GM12873 (cell line): ENCODE measurements around the gene PREX1.

Source experiments
- CTCF ChIP-seq: IDR thresholded peaks from 2 replicates; pipeline ENCODE4 v1.5.1; 2012; ENCODE audit warnings: low read depth, mild to moderate bottlenecking, moderate library complexity, low read length, control low read depth; ENCODE audit not compliant: insufficient read depth; ENCODE audit errors: missing control alignments

PREX1 gene

GRCh38 chr20:48835390-48835789 is 7.6 kb upstream of the PREX1 start:
- no peak for TF ChIP-seq CTCF

- no peak for TF ChIP-seq CTCF
Measured at GRCh38 chr20:48834278-48834677, 6.5 kb upstream of the PREX1 start.

- no peak for TF ChIP-seq CTCF
Measured at GRCh38 chr20:48832405-48832730, 4.6 kb upstream of the PREX1 start.

- TF ChIP-seq CTCF = no peak
Measured at GRCh38 chr20:48831718-48832404, 4.1 kb upstream of the PREX1 start.

GRCh38 chr20:48830826-48831318 is 3.1 kb upstream of the PREX1 start:
- TF ChIP-seq CTCF = no peak

- no peak for TF ChIP-seq CTCF
Measured at GRCh38 chr20:48829940-48830339, 2.1 kb upstream of the PREX1 start.

- no peak for TF ChIP-seq CTCF
Measured at GRCh38 chr20:48828734-48829460, 1.1 kb upstream of the PREX1 start.
